HG03025 (cell line): Measurements from ENCODE around the gene PLXND1.
"Not testable (repeated sequence)": the region's sequence is repeated elsewhere in the genome, so short reads cannot be mapped to it uniquely, and the experiment has no call there.

ENCODE experiments used
- ATAC-seq: cut with Tn5 transposase; IDR thresholded peaks from one replicate; pipeline ENCODE4 v1.9.1; 2021; ENCODE audit warnings: mild to moderate bottlenecking, moderate library complexity; ENCODE audit not compliant: unreplicated experiment, low FRiP score

The PLXND1 gene

GRCh38 chr3:129606636-129607390, at the start of gene PLXND1:
Gene PLXND1, minus strand, starts transcription at chr3:129606676. Its CDS starts 37 bp downstream, at chr3:129606639.
- ATAC-seq, result no peak

- no peak for ATAC-seq
Measured at GRCh38 chr3:129655291-129655700, 48.8 kb upstream of the PLXND1 start.

GRCh38 chr3:129654131-129654530, 47.7 kb upstream of the PLXND1 start:
- ATAC-seq, result no peak

GRCh38 chr3:129653019-129653418, 46.5 kb upstream of the PLXND1 start:
- ATAC-seq, result no peak

- ATAC-seq, result no peak
Measured at GRCh38 chr3:129651435-129652202, 45.1 kb upstream of the PLXND1 start.

- no peak for ATAC-seq
Measured at GRCh38 chr3:129650256-129650872, 43.9 kb upstream of the PLXND1 start.

GRCh38 chr3:129648391-129648790, 41.9 kb upstream of the PLXND1 start:
- no peak for ATAC-seq

GRCh38 chr3:129645286-129645685, 38.8 kb upstream of the PLXND1 start:
- no peak for ATAC-seq

- no peak for ATAC-seq
Measured at GRCh38 chr3:129644836-129645235, 38.4 kb upstream of the PLXND1 start.

- not testable (repeated sequence) for ATAC-seq
Measured at GRCh38 chr3:129641567-129642260, 35.2 kb upstream of the PLXND1 start.

- not testable (repeated sequence) for ATAC-seq
Measured at GRCh38 chr3:129640985-129641384, 34.5 kb upstream of the PLXND1 start.

GRCh38 chr3:129638481-129638880, 32.0 kb upstream of the PLXND1 start:
- ATAC-seq, result no peak

- ATAC-seq, result no peak
Measured at GRCh38 chr3:129636082-129636481, 29.6 kb upstream of the PLXND1 start.

GRCh38 chr3:129635656-129636055, 29.2 kb upstream of the PLXND1 start:
- no peak for ATAC-seq

GRCh38 chr3:129633751-129634481, 27.4 kb upstream of the PLXND1 start:
- no peak for ATAC-seq

GRCh38 chr3:129632977-129633376, 26.5 kb upstream of the PLXND1 start:
- no peak for ATAC-seq

- ATAC-seq, result no peak
Measured at GRCh38 chr3:129632556-129632955, 26.1 kb upstream of the PLXND1 start.

GRCh38 chr3:129632056-129632455, 25.6 kb upstream of the PLXND1 start:
- ATAC-seq, result no peak

- ATAC-seq, result no peak
Measured at GRCh38 chr3:129629011-129629410, 22.5 kb upstream of the PLXND1 start.

- ATAC-seq, result no peak
Measured at GRCh38 chr3:129628169-129628522, 21.7 kb upstream of the PLXND1 start.
